Stomach smooth muscle (tissue), 2 donors: ENCODE measurements around the gene SRCIN1.

Experiments used
- H3K27ac ChIP-seq: one replicate; pipeline ENCODE4 v1.7.0; 2013; ENCODE audit warnings: mild to moderate bottlenecking, low read length, inconsistent platforms
- H3K27me3 ChIP-seq, 2 donors: one replicate each; pipeline ENCODE4 v1.7.0; 2013; ENCODE audit warnings: low read length in 2 of 2; ENCODE audit not compliant: insufficient read depth in 2 of 2, control insufficient read depth in 1 of 2
- H3K36me3 ChIP-seq, 2 donors: one replicate each; pipeline ENCODE4 v1.7.0; 2013; ENCODE audit warnings: low read length in 2 of 2; ENCODE audit not compliant: control insufficient read depth in 2 of 2, insufficient read depth in 2 of 2
- H3K4me1 ChIP-seq: one replicate; pipeline ENCODE4 v1.7.0; 2013; ENCODE audit warnings: low read length; ENCODE audit not compliant: control insufficient read depth, insufficient read depth
- H3K4me3 ChIP-seq, 2 donors: one replicate each; pipeline ENCODE4 v1.7.0; 2013; ENCODE audit warnings: low read length in 2 of 2
- H3K9ac ChIP-seq, 2 donors: one replicate each; pipeline ENCODE4 v1.7.0; 2013; ENCODE audit warnings: low read length in 2 of 2, mild to moderate bottlenecking in 1 of 2
- H3K9me3 ChIP-seq, 2 donors: one replicate each; pipeline ENCODE4 v1.7.0; 2013; ENCODE audit warnings: low read length in 2 of 2; ENCODE audit not compliant: control insufficient read depth in 2 of 2
- donor health status: healthy.
- donor health status: Pancreatic carcinoma.

The SRCIN1 gene

DNA sequence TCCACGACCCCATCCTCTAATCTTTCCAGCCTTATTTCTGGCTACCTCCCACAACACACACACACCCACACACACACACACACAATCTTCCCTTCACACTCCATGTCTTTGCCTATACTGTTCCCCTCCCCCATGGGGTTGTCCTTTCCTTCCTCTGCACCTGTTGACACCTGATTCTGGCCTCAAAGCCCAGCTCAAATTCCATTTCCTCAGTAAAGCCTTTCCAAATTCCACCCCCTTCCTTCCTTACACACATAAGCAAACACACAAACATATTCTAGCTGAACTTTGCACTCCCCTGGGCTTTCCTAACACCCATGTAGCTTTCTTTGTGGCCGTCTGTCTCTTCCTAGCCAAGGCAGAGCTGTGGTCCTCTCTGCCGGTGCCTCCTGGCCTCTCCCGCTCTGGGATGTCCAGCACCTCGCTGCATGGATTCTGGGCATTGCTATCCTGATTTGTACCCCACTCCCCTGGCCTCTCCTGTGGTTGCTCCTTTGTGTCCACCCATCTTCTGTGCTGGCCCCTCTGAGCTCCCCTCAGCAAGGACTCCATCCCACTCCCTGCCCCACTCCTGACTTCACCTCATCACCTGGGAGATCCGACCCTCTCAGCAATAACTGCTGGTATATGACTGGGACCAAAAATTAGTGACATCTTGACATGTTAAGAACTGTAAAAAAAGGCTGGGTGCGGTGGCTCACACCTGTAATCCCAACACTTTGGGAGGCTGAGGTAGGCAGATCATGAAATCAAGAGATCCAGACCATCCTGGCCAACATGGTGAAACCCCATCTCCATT, 8.4 kb upstream of the SRCIN1 start:
- Histone ChIP-seq H3K9me3 (peaks cover 0 to 7% of the 10 kb centered on the region in 2 donors), H3K27me3 (peaks cover 11 to 18% of the 10 kb centered on the region in 2 donors), H3K36me3 (no peaks in the 10 kb centered on the region), H3K27ac (no peak overlapping the region), H3K4me1 (no peaks in the 10 kb centered on the region), H3K4me3 (no peak overlapping the region), H3K9ac (no peak overlapping the region)

DNA sequence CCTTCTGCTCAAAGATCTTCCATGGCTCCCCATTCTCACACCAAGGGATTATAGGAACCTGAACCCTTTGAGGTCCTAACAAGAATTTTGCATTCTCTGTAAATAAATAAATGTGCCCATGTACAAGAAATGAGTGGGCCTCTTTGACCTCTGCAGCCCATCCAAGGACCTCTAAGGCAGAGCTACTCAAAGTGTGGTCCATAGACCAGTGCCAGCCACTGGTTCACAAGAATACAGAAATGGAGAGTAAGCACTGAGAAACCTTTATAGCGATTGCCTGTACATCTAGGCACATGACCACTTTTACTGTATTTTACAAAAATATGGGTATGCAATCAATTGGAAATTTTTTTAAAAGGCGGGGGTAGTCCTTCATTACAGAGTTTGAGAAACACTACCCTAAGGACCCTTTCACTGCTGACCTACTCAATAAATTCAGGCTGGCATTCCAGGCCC, 7.8 kb upstream of the SRCIN1 start:
- no peak overlapping the region for H3K27ac ChIP-seq
- peaks cover 17 to 24% of the 10 kb centered on the region in 2 donors for H3K27me3 ChIP-seq
- H3K4me1 ChIP-seq, result no peaks in the 10 kb centered on the region
- no peak overlapping the region for H3K9ac ChIP-seq
- H3K9me3 ChIP-seq, result peaks cover 0 to 7% of the 10 kb centered on the region in 2 donors
- H3K36me3 ChIP-seq, result no peaks in the 10 kb centered on the region
- no peak overlapping the region for H3K4me3 ChIP-seq

DNA sequence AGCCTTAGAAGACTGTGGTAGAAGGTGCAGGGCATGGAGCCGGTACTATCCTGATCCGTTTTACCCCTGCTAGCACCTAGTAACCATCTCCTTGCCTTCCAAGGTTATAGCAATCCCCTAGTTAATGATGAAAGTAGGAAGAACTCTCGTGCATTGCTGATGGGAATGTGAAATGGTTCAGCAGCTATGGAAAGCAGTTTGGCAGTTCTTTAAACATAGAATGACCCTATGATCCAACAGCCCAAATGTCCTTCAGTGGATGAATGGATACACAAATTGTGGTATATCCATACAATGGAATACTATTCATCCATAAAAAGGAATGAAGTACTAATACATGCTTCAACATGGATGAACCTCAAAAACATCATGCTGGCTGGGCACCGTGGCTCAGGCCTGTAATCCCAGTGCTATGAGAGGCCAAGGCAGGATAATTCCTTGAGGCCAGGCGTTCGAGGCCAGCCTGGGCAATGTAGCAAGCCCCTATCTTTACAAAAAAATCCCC, 6.2 kb upstream of the SRCIN1 start:
- H3K9ac ChIP-seq, result no peak overlapping the region
- H3K4me1 ChIP-seq, result peaks cover 7% of the 10 kb centered on the region
- H3K27me3 ChIP-seq, result peaks cover 31 to 37% of the 10 kb centered on the region in 2 donors
- no peak overlapping the region for H3K4me3 ChIP-seq
- H3K36me3 ChIP-seq, result no peaks in the 10 kb centered on the region
- H3K27ac ChIP-seq, result no peak overlapping the region
- peaks cover 0 to 7% of the 10 kb centered on the region in 2 donors for H3K9me3 ChIP-seq

DNA sequence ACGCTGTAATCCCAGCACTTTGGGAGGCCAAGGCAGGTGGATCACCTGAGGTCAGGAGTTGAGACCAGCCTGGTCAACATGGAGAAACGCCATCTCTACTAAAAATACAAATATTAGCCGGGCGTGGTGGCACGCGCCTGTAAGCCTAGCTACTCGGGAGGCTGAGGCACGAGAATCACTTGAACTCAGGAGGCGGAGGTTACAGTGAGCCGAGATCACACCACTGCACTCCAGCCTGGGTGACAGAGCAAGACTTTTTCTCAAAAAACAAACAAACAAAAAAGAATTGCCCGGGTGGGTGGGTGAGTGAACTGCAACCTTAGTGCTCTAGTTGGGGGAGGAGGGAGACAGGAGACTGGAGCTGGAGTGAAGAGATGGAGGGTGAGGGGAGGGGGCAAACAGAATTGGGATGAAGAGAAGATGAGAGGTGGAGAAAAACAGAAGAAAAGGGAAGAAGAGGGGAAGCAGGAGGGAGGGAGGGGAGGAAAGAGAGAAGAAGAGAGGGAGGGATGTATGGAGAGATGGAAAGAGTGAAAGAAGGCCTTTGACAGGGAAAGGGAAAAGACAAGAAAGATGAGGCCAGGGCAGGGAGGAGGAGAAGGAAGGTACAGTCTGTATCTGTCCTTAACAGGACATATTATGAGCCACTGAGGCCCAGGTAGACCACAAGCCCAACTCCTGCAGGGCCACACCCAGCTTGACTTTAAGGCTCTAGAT, 5.5 kb upstream of the SRCIN1 start:
- Histone ChIP-seq H3K36me3 (no peaks in the 10 kb centered on the region), H3K4me1 (peaks cover 14% of the 10 kb centered on the region), H3K27me3 (peaks cover 37 to 40% of the 10 kb centered on the region in 2 donors), H3K9me3 (peaks cover 0 to 7% of the 10 kb centered on the region in 2 donors), H3K4me3 (no peak overlapping the region), H3K27ac (no peak overlapping the region), H3K9ac (no peak overlapping the region)

DNA sequence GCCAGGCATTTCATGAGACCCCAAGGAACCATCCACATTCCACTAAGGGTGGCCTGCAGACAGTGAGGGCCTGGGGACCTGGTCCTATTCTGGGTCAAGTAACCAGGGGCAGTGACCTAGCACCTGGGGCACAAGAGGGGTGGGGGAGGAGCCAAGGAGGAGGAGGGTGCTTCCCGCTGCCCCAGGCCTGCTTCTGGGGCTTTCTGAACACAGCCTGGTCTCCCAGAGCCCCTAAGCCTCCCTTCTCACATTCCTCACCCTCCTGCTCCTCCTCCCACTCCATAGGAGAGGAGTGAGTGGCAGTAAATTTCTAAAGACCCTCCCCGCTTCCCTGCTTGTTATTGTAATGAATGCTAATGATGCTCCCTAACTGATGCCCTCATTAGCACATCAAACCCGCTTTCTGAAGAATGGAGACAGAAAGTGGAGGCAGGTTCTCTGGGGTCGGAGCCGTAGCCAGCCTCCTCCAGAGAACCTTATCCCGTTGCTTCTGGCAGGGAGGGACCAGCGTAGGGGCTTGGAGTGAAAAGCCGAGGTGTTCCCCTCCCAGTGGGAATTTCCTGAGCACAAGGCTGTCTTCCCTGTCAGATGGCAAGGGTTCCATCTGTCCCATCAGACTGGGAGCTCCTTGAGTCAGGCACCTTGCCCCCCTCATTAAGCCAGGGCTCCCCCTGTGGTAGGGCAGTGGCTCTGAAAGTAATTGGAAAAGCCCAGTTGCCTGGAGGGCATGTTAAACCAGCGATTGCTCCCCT, 3.7 kb upstream of the SRCIN1 start:
- H3K9me3 ChIP-seq, result peaks cover 0 to 7% of the 10 kb centered on the region in 2 donors
- H3K27ac ChIP-seq, result no peak overlapping the region
- no peak overlapping the region for H3K4me3 ChIP-seq
- peaks cover 40 to 41% of the 10 kb centered on the region in 2 donors for H3K27me3 ChIP-seq
- H3K9ac ChIP-seq, result no peak overlapping the region
- H3K36me3 ChIP-seq, result no peaks in the 10 kb centered on the region
- H3K4me1 ChIP-seq, result peaks cover 18% of the 10 kb centered on the region

DNA sequence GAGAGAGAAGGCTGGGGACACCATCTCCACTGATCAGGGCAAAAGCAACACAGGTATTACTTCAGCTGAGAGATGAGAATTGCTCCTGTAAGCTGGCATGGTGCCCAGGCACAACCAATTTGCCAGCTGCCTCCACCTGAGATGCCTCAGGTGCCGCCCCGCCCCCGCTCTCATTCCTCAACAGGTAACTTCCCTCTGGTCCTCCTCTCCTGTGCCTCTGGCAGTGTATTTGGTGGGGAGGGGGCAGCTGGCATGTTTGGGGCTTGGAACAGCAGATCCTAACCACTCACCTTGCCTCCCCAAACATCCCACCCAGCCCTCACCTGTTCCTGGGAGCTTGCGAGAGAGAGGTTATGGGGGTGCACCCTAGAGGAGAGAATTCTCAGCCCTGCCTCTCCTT, 2.9 kb upstream of the SRCIN1 start:
- H3K4me1 ChIP-seq, result peaks cover 18% of the 10 kb centered on the region
- no peak overlapping the region for H3K4me3 ChIP-seq
- H3K36me3 ChIP-seq, result no peaks in the 10 kb centered on the region
- H3K27me3 ChIP-seq, result peaks cover 40 to 41% of the 10 kb centered on the region in 2 donors
- no peak overlapping the region for H3K27ac ChIP-seq
- peaks cover 0 to 7% of the 10 kb centered on the region in 2 donors for H3K9me3 ChIP-seq
- no peak overlapping the region for H3K9ac ChIP-seq

DNA sequence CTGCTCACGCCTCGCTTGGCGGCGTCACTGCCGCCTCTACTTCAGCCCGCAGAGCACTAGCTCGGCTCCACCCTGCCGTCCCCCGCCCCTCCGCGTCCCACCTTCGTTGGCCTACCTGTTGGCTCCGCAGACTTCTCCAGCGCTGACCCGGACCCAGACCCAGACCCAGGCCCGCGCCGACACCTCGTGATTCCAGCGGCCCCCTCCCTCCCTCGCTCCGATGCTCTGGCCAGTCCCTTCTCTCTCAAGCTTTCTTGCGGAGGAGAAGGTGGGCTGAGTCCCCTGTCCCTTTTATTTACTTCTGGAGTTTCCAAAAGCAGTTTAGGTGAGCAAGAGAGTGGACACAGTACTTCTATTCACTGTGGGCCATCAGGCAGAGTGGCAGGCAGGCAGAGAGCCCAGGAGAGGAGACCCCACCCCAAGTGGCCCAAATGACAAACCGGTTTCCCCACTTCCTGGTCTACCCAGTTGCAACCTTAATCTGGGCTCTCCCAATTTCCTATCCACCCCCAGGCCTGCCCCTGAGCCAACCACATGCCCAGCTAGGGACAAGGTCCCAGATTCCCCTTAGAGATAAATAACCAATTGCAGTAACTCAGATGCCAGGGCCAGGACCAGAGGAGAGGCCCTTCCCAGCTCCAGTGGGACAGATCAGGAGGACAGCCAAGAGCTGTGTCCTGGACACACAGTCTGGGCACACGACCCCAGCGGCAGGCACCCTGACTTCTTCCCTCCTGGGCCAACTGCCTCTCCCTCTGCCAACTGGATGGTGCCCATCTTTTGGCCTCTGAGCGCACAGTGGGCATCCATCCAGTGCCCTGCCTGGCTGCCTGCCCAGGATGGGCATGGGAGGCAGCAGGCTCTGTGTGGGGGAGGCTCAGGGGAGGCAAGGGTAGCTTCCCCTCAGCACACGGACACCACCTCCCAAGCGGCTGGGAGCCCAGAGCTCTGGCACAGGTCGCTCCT, 1.2 kb upstream of the SRCIN1 start:
- no peak overlapping the region for H3K9ac ChIP-seq
- no peak overlapping the region for H3K27ac ChIP-seq
- no peaks in the 10 kb centered on the region for H3K36me3 ChIP-seq
- H3K9me3 ChIP-seq, result peaks cover 0 to 5% of the 10 kb centered on the region in 2 donors
- peak overlapping the region; percentile 12 to 70 for H3K4me3 ChIP-seq
- H3K27me3 ChIP-seq, result peaks cover 41 to 44% of the 10 kb centered on the region in 2 donors
- H3K4me1 ChIP-seq, result peaks cover 23% of the 10 kb centered on the region

DNA sequence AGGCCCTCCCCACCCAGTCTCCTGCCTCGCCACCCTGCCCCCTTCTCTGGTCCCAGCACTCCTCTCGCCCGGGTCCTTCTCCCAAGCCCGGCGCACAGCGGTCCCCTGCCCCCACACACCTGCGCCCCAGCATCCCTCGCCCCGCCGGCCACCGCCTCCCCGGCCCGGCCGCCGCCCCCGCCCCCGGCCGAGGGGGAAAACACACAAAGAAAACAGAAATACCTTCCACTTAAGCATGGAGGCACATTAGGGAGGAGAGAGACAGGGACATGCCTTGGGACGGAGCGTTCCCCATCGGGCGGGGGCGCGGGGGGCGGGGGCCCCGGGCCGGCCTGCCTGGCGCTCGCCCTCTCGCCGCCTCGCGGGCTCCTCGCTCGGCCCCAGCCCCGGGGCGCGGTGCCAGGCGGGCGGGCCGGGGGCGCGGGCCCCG, 326 bp downstream of the SRCIN1 start:
- Histone ChIP-seq H3K4me3 (peak overlapping the region; percentile 31 to 40), H3K4me1 (peaks cover 23% of the 10 kb centered on the region), H3K9me3 (no peaks in the 10 kb centered on the region), H3K27ac (no peak overlapping the region), H3K36me3 (no peaks in the 10 kb centered on the region), H3K9ac (no peak overlapping the region), H3K27me3 (peaks cover 39 to 47% of the 10 kb centered on the region in 2 donors)

DNA sequence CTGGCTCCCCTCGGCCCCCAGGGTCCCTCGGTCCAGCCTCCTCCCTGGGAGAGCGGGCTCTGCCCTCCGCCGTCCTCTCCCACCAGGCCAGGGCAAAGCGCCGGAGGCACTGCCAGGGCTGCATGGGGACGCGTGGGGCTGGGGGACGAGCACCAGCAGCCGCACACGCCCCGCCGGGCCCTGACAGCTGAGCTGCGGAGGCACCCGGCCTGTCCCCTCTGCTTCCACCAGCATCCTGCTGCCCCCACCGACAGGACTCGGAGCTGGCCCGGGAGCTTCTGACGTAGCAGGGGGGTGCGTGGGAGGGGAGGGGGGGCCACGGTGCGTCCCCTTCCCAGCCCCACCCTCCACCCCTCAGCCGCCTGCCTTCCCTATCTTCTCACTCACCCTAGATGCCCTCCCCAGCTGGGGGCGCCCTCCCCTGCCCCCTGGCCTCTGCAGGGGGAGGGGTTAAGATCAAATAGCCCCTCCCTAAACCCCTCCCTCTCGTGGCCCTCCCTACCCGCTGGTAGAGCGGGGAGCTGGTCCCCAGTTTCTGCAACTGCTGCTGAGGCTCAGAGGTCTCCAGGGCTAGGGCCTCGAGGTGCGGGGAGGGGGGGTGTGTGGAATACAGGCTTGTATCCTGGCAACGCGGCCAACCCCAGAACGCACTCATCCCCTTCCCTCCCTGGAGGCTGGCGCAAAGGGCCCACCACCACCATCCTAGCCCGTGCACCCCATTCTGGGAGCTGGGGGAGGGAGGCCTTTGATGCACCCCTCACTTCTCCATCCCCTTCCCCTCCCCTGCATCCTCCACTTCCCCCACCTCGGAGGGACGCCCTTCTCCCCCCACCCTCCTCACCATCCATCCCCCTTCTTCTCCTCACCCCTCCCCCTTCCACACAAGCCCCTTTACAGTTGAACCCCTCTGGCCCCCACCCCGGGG, 1.0 kb downstream of the SRCIN1 start:
- no peaks in the 10 kb centered on the region for H3K9me3 ChIP-seq
- no peaks in the 10 kb centered on the region for H3K36me3 ChIP-seq
- H3K4me1 ChIP-seq, result peaks cover 23% of the 10 kb centered on the region
- H3K4me3 ChIP-seq, result no peak overlapping the region
- peaks cover 36 to 43% of the 10 kb centered on the region in 2 donors for H3K27me3 ChIP-seq
- no peak overlapping the region for H3K9ac ChIP-seq
- H3K27ac ChIP-seq, result no peak overlapping the region
